Neural progenitor cell (in vitro differentiated cells): ENCODE data around the gene GATA6.

ENCODE experiments used
- EZH2 ChIP-seq: fragments of 200-600 bp; sonication (generic); IDR thresholded peaks from 2 replicates; pipeline ENCODE4 v1.6.1; 2017; ENCODE audit warnings: antibody characterized with exemption, mild to moderate bottlenecking, moderate library complexity
- EZH2phosphoT487 ChIP-seq: fragments of 200-600 bp; sonication (generic); IDR thresholded peaks from 2 replicates; pipeline ENCODE4 v1.6.1; 2017; ENCODE audit warnings: antibody characterized with exemption
- TF ChIP-seq, protein P1 (sequence below): fragments of 200-600 bp; sonication (generic); IDR thresholded peaks from 2 replicates; pipeline ENCODE4 v1.5.1; 2017; ENCODE audit warnings: antibody characterized with exemption, mild to moderate bottlenecking

- TF ChIP-seq, protein P1, sequence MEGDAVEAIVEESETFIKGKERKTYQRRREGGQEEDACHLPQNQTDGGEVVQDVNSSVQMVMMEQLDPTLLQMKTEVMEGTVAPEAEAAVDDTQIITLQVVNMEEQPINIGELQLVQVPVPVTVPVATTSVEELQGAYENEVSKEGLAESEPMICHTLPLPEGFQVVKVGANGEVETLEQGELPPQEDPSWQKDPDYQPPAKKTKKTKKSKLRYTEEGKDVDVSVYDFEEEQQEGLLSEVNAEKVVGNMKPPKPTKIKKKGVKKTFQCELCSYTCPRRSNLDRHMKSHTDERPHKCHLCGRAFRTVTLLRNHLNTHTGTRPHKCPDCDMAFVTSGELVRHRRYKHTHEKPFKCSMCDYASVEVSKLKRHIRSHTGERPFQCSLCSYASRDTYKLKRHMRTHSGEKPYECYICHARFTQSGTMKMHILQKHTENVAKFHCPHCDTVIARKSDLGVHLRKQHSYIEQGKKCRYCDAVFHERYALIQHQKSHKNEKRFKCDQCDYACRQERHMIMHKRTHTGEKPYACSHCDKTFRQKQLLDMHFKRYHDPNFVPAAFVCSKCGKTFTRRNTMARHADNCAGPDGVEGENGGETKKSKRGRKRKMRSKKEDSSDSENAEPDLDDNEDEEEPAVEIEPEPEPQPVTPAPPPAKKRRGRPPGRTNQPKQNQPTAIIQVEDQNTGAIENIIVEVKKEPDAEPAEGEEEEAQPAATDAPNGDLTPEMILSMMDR = no peak
- no peak for TF ChIP-seq EZH2
- TF ChIP-seq EZH2phosphoT487 = no peak
These were observed 57.4 kb downstream of the GATA6 start for GRCh38 chr18:22226801-22227200.
